HG02798 (cell line): Measurements from ENCODE around the gene TM7SF2.
"Not testable (repeated sequence)": the region's sequence is repeated elsewhere in the genome, so short reads cannot be mapped to it uniquely, and the experiment has no call there.

ENCODE experiments used
- ATAC-seq: cut with Tn5 transposase; IDR thresholded peaks from one replicate; pipeline ENCODE4 v1.9.1; 2021; ENCODE audit warnings: mild to moderate bottlenecking; ENCODE audit not compliant: unreplicated experiment, poor library complexity

Gene TM7SF2

DNA sequence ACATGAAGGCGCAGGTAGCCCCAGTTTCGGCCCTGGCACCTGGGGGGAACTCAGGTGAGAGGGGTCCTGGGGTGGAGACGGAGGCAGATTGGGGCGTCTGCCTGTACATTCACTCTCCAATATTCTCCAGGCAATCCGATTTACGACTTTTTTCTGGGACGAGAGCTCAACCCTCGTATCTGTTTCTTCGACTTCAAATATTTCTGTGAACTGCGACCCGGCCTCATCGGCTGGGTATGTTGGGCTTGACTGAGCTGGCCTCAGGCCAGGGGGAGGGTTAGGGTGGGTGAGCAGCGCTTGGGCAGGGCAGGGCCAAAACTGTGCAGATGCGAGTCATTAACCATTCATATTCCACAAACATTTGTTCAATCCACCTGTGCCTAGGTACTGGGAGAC, 1.7 kb downstream of the TM7SF2 start:
- no peak for ATAC-seq

DNA sequence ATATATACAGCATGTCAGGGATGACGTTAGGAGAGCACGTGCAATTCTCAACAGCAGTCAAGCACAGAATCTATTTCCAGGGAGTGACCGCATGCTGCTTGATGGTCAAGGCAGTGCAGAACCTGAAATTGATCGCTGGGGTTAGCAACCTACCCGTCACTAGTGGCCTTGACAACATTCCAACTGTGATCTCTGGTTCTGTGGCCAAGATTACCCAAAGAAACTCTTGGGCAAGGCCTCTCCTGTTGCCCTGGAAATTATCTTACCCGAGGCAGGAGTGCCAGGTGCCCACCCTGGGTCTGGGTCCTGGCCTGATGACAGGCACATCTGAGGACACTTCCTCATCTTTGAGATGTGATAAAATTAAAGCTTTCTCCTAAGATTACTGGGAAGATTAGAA, 2.2 kb downstream of the TM7SF2 start:
- ATAC-seq, result no peak

DNA sequence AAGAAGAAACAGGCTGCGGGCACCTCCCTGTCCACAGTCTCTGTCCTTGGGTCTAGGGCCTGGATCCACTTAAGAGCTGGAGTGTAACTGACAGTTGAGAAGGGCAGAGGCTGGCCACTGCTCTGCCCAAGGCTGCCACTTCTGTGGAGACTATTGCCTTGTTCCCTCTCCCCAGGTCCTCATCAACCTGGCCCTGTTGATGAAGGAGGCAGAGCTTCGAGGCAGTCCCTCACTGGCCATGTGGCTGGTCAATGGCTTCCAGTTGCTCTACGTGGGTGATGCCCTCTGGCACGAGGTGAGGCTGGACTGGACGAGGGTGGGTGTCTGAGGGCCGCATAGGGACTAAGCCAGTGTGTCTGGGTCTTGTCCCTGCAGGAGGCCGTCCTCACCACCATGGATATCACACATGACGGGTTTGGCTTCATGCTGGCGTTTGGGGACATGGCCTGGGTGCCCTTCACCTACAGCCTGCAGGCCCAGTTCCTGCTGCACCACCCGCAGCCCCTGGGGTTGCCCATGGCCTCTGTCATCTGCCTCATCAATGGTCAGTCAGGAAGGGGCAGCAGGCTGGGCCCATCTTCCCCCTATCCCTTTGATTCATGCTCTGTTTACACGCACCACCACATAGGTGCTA, 3.0 kb downstream of the TM7SF2 start:
- ATAC-seq, result no peak

DNA sequence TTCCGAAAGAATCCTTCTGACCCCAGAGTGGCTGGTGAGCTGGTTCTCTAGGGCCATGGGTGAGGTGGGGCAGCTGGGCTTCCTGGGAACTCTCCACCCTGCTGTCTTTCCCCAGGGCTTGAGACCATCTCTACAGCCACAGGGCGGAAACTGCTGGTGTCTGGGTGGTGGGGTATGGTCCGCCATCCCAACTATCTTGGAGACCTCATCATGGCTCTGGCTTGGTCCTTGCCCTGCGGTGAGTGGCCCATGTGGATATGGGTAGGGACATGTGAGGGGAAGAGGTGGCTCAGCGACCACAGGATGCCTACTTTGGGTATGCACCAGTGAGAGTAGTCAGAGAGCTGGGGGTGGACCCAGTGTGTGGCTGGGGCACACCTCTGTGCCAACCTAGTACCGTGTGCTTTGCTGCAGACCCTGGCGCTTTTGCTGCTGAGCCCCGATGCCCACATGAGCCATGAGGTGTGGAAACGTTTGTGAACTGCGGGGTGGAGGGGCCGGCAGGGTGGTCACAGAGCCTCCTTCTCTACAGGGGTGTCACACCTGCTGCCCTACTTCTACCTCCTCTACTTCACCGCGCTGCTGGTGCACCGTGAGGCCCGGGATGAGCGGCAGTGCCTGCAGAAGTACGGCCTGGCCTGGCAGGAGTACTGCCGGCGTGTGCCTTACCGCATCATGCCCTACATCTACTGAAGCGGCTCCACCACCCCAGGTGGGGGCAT, 3.9 kb downstream of the TM7SF2 start:
- ATAC-seq, result no peak

DNA sequence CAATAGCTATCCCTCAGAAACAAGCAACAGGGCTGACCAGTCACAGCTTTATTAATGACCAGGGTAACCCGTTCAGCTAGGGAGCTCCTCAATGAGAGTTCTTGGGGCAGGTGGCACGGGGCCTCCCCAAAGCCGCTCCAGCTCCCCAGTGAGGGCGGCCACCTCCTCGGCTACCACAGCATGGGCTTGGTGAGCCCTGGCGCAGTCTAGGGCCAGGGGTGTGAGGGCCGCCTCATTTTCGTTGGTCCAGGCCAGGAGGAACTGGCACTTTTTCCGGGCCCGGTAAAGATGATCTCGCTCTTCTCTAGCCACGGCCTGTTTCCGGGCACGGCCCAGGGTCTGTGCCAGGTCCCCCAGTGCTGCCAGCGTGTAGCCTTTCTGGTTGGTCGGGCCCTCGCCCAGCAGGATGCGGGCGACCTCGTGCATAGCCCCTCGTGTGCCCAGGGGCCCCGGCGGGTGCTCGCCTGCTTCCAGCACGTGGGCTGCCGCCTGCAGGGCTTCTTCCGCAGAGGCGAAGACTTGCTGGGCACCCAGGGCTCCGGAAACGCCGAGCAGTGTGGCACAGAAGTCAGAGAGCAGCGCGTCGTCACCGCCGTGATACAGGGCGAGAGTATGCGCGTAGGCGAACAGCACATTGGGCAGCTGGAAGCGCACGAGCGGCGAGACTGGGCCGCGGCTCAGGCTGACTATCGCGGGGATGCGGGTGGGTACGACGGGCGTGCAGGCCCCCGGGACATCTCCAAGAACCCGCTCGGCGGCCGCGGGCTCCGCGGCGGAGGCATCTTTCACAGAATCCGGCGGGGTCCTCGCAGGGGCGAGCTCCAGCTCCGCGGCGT, 4.9 kb downstream of the TM7SF2 start:
- no peak for ATAC-seq

DNA sequence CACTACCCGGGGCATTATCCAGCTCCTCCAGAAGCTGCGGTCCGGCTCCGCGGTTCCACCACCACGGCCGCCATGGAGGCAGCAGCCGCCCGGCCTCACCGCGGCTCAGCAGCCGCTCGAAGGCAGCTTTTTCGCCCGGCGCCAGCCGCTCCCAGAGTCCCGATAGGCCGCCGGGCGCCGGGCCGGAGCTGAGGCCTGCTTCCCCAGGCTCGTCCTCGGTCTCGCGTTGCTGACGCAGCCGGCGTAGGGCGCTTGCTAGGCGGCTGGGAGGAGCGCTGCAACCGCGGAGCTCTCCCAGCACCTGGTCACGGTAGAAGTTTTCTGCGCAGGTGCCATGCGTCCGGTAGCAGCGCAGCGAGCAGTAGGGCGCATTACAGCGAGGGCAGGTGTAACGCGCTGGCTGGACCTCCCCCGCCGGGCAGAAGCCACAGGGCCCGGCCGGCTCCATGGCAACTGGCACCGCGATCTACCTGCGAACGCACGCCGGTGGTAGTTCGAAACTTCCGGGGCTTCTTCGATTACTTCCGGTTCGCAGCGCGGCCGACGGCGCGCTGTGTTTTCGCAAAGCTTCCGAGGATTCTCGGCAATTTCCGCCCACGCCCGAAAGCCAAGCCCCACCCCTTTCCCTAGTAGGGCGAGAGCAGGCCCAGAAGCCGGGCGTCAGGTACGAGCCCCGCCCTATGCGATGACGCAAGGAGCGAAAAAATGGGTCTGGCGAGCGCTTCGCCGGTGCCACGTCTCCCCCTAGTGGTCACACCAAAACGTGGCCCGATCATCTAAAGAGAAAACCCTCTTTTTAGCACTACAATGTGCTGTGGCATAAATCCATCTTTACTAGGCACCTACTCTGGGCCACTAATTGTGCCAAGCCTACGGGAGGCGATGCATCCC, 5.8 kb downstream of the TM7SF2 start, which contains the start of gene ZNHIT2:
ZNHIT2 (minus strand) TSS at position 496 of the 891 bp plus-strand sequence; CDS start at position 448, 48 bp downstream.
- peak; percentile 73 for ATAC-seq

GRCh38 chr11:65118097-65118837, 6.6 kb downstream of the TM7SF2 start:
- ATAC-seq, result no peak

- not testable (repeated sequence) for ATAC-seq
Observed at GRCh38 chr11:65118891-65119669, 7.4 kb downstream of the TM7SF2 start.

DNA sequence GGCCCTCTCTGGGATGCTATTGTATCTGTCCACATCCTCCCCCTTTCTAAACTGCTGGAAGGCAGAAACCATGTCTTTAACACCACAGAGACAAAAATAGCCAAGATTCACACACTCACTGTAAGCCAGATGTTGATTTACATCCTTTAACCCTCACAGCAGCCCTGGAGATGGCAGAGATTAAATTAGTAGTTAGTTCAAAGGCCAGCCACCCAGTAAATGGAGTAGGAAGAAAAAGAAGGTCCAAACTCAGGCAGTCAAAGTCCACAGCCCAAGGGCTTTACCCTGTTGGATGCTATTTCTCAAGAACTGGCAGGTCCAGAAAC, 8.0 kb downstream of the TM7SF2 start:
- ATAC-seq, result no peak

DNA sequence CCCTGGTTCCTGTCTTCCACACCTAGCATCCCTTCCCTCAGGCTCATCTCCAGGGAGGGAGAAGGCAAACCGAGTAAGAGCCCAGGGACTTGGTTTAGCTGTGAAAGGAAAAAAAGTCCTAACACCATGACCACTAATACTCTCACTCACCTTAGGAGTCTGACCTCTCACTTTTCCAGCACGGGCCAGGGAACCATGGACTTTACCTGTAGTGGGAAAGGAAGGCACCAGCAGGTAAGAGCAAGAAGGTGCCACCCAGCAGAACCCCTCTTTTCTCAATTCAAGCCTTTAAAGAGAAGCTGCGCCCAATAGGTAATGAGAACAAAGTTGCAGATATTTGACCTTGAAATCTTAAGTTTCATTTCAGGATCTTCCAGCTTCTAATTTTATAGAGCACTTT, 9.2 kb downstream of the TM7SF2 start:
- no peak for ATAC-seq

- ATAC-seq, result no peak
Observed at GRCh38 chr11:65121447-65121864, 9.8 kb downstream of the TM7SF2 start.

DNA sequence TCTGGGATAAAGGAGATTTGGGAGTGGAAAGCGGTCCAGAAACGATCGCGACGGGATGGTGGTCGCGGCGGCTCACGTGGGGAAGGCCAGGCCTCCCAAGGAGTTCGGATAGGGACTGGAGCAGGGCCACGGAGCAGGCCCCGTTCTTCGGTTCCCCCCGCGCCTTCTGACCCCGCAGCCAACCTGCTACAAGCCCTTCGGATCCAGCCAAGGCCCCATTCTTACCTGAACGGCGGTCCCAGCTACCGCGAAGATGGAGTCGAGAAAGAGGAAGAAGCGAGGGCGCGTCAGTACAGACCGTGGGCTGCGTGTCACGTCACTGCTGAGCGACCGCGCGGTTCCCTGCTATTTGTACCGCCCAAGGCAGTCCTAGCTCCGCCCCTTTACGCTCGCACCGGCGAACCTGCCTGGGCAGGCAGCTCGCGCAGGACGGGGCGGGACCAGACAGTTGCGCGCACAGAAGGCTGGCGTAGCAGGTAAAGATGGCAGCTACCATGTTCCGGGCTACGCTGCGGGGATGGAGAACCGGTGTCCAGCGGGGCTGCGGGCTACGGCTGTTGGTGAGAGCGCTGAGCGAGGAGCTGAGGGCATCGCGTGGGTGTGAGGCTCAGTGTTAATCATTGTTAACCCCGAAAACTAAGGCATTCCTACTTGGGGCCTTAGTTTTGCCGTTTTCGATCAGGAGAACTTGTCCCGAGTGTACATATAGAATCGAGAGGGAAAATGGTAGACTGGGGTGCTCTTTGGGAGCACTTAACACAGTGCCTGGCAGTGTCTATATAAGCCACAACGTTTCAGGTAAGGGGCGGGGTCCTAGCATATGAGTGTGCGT, 10.4 kb downstream of the TM7SF2 start, which contains the start of the genes FAU and MRPL49:
FAU (minus strand) TSS at position 270 of the 832 bp plus-strand sequence. CDS start 321 bp downstream, outside the sequence.
MRPL49 (plus strand) TSS at position 457 of the 832 bp plus-strand sequence; CDS start at position 483, 26 bp downstream.
- ATAC-seq, result peak; percentile 77

DNA sequence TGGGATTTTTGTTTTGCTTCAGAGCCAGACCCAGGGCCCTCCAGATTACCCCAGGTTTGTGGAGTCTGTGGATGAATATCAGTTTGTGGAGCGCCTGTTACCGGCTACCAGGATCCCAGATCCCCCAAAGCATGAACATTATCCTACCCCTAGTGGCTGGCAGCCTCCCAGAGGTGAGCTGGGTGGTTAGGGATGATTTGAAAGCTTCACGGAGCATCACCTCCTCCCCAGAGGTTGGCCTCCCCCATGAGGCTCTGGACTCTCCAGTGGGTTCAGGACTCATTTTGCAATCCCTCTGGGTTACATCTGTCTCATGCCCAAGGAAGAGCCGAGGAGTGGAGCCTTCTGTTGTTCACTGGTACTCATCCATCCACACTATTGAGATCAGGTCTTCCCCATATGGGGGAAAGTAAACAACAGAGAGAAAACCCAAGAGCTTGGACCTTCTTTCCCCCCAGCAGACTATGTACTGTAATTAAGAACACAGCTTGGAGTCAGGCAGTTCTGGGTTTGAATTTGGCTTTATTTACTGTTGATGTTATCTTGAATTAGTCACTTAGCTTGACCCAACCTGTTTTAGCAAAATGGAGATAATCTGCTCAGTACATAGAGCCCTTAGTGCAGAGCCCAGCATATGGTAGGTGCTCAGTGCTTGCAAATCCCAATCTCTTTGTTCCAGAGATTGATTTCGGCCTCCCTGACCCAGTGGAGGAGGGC, 13.0 kb downstream of the TM7SF2 start:
- no peak for ATAC-seq

- ATAC-seq, result no peak
Observed at GRCh38 chr11:65125197-65126056, 13.8 kb downstream of the TM7SF2 start.

DNA sequence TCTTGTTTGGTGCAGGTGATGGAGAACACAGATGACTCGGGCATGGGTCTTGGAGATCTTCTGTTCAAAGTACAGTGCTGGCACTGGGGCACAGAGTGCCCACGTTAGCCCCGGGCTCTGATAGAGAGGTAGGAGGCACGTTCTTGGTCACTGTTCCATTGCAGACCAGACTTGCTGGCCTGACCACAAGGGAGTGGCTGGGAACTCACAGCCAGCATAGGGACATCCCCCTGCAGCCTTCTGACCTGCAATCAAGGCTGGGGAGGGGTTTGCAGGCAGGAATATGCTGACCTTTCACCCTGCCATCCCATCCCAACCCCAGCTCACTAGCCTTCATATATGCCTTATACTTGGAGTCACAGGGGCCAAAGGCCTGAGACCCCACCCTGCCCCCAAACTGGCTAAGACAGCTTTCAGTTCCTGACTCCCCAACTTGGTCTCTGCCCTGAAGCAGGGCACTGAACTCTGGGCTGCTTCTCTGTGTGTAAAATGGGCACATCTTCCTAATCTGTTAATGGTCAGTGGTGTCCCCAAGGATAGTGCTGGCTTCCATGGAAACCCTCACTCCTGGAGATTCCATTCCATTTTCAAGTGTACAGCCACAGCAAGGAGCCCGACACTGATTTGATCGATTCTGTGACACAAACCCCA, 15.1 kb downstream of the TM7SF2 start:
- ATAC-seq, result no peak
